Measurements from ENCODE around the gene MGAT4C. TPM values are rescaled to one million over a fixed set of nuclear protein-coding genes. Genes with fewer than 3 reads are reported as not detected.
A peak's percentile ranks its signal among the peaks of the same experiment; 100 is the strongest.
"Not testable (repeated sequence)": the region's sequence is repeated elsewhere in the genome, so short reads cannot be mapped to it uniquely, and the experiment has no call there.

The MGAT4C gene
- total RNA-seq: not detected
- not detected for polyA plus RNA-seq

- Histone ChIP-seq H3K27me3 (ENCODE audit: insufficient read depth, low read length) (no peaks in the 10 kb centered on the region), H3K9me3 (ENCODE audit: control insufficient read depth in 1 of 2, low read length in 2 of 2) (no peaks in the 10 kb centered on the region), H3K27ac (ENCODE audit: low read depth, low read length) (no peak within 1 kb of the TSS), H3K36me3 (ENCODE audit: insufficient read depth, low read length) (no peaks in the 10 kb centered on the region), H3K4me3 (ENCODE audit: low read length in 2 of 2) (no peak within 1 kb of the TSS), H3K4me1 (ENCODE audit: insufficient read depth, low read length) (no peaks in the 10 kb centered on the region)
- CTCF ChIA-PET (ENCODE audit: partially characterized antibody): no interaction called here
- POLR2A ChIA-PET (ENCODE audit: partially characterized antibody): no interaction called here
- H3K36me3 Mint-ChIP-seq: no peaks in the 10 kb centered on the region
- no peaks in the 10 kb centered on the region for H3K27me3 Mint-ChIP-seq
- DNase-seq: no peak
- peaks cover 0 to 7% (median 0%) of the 10 kb centered on the region in 8 donors for H3K9me3 Mint-ChIP-seq
- intact Hi-C loops (cut with micrococcal nuclease): no loop called here
- H3K4me1 Mint-ChIP-seq: no peaks in the 10 kb centered on the region
- H3K27ac Mint-ChIP-seq: no peak within 1 kb of the TSS
- no peak within 1 kb of the TSS for H3K4me3 Mint-ChIP-seq
These were observed at the start of gene MGAT4C for GRCh38 chr12:86256163-86256562. TSS of gene MGAT4C (minus strand) at chr12:86256391.

- H3K4me1 ChIP-seq (ENCODE audit: insufficient read depth, low read length); H3K4me3 Mint-ChIP-seq; CTCF ChIA-PET (ENCODE audit: partially characterized antibody); H3K4me3 ChIP-seq (ENCODE audit: low read length in 2 of 2); H3K27me3 Mint-ChIP-seq; H3K9me3 ChIP-seq (ENCODE audit: control insufficient read depth in 1 of 2, low read length in 2 of 2); POLR2A ChIA-PET (ENCODE audit: partially characterized antibody); intact Hi-C loops (cut with micrococcal nuclease); H3K4me1 Mint-ChIP-seq; H3K27ac ChIP-seq (ENCODE audit: low read depth, low read length); H3K27me3 ChIP-seq (ENCODE audit: insufficient read depth, low read length); H3K27ac Mint-ChIP-seq; H3K36me3 ChIP-seq (ENCODE audit: insufficient read depth, low read length); H3K36me3 Mint-ChIP-seq; H3K9me3 Mint-ChIP-seq: not testable (repeated sequence)
- DNase-seq: peak in 1 of 5 donors; percentile 17
These were observed 40.2 kb upstream of the MGAT4C start for GRCh38 chr12:86296396-86296795.

GRCh38 chr12:86293682-86294240 is 37.6 kb upstream of the MGAT4C start:
- no peaks in the 10 kb centered on the region for H3K36me3 Mint-ChIP-seq
- no peaks in the 10 kb centered on the region for H3K27me3 Mint-ChIP-seq
- no peak for DNase-seq
- H3K27me3 ChIP-seq (ENCODE audit: insufficient read depth, low read length): no peaks in the 10 kb centered on the region
- H3K4me3 Mint-ChIP-seq: no peak overlapping the region
- no peak overlapping the region for H3K27ac ChIP-seq (ENCODE audit: low read depth, low read length)
- H3K4me1 ChIP-seq (ENCODE audit: insufficient read depth, low read length): no peaks in the 10 kb centered on the region
- POLR2A ChIA-PET (ENCODE audit: partially characterized antibody): no interaction called here
- no peak overlapping the region for H3K4me3 ChIP-seq (ENCODE audit: low read length in 2 of 2)
- no peaks in the 10 kb centered on the region for H3K4me1 Mint-ChIP-seq
- CTCF ChIA-PET (ENCODE audit: partially characterized antibody): no interaction called here
- peaks cover 0 to 13% (median 4%) of the 10 kb centered on the region in 8 donors for H3K9me3 Mint-ChIP-seq
- no peaks in the 10 kb centered on the region for H3K9me3 ChIP-seq (ENCODE audit: control insufficient read depth in 1 of 2, low read length in 2 of 2)
- intact Hi-C loops (cut with micrococcal nuclease): no loop called here
- H3K27ac Mint-ChIP-seq: no peak overlapping the region
- H3K36me3 ChIP-seq (ENCODE audit: insufficient read depth, low read length): no peaks in the 10 kb centered on the region

- ChIA-PET CTCF (ENCODE audit: partially characterized antibody) (no interaction called here), POLR2A (ENCODE audit: partially characterized antibody) (no interaction called here)
- H3K27ac Mint-ChIP-seq: no peak overlapping the region
- no peaks in the 10 kb centered on the region for H3K27me3 Mint-ChIP-seq
- H3K4me1 Mint-ChIP-seq: no peaks in the 10 kb centered on the region
- intact Hi-C loops (cut with micrococcal nuclease): no loop called here
- no peak overlapping the region for H3K27ac ChIP-seq (ENCODE audit: low read depth, low read length)
- H3K36me3 Mint-ChIP-seq: no peaks in the 10 kb centered on the region
- H3K9me3 Mint-ChIP-seq: peaks cover 0 to 15% (median 6%) of the 10 kb centered on the region in 8 donors
- no peaks in the 10 kb centered on the region for H3K36me3 ChIP-seq (ENCODE audit: insufficient read depth, low read length)
- no peaks in the 10 kb centered on the region for H3K9me3 ChIP-seq (ENCODE audit: control insufficient read depth in 1 of 2, low read length in 2 of 2)
- no peak overlapping the region for H3K4me3 ChIP-seq (ENCODE audit: low read length in 2 of 2)
- no peak for DNase-seq
- no peak overlapping the region for H3K4me3 Mint-ChIP-seq
- H3K4me1 ChIP-seq (ENCODE audit: insufficient read depth, low read length): no peaks in the 10 kb centered on the region
- H3K27me3 ChIP-seq (ENCODE audit: insufficient read depth, low read length): no peaks in the 10 kb centered on the region
These were observed 36.3 kb upstream of the MGAT4C start for GRCh38 chr12:86292480-86292879.

- DNase-seq: no peak
- no peaks in the 10 kb centered on the region for H3K27me3 ChIP-seq (ENCODE audit: insufficient read depth, low read length)
- no peaks in the 10 kb centered on the region for H3K4me1 ChIP-seq (ENCODE audit: insufficient read depth, low read length)
- H3K36me3 ChIP-seq (ENCODE audit: insufficient read depth, low read length): no peaks in the 10 kb centered on the region
- peaks cover 0 to 15% (median 6%) of the 10 kb centered on the region in 8 donors for H3K9me3 Mint-ChIP-seq
- no peaks in the 10 kb centered on the region for H3K36me3 Mint-ChIP-seq
- no peaks in the 10 kb centered on the region for H3K27me3 Mint-ChIP-seq
- POLR2A ChIA-PET (ENCODE audit: partially characterized antibody): no interaction called here
- no peak overlapping the region for H3K27ac Mint-ChIP-seq
- no peaks in the 10 kb centered on the region for H3K9me3 ChIP-seq (ENCODE audit: control insufficient read depth in 1 of 2, low read length in 2 of 2)
- intact Hi-C loops (cut with micrococcal nuclease): no loop called here
- no peak overlapping the region for H3K27ac ChIP-seq (ENCODE audit: low read depth, low read length)
- CTCF ChIA-PET (ENCODE audit: partially characterized antibody): no interaction called here
- no peak overlapping the region for H3K4me3 ChIP-seq (ENCODE audit: low read length in 2 of 2)
- no peak overlapping the region for H3K4me3 Mint-ChIP-seq
- no peaks in the 10 kb centered on the region for H3K4me1 Mint-ChIP-seq
These were observed 34.4 kb upstream of the MGAT4C start for GRCh38 chr12:86290615-86291014.

GRCh38 chr12:86286119-86286518 is 29.9 kb upstream of the MGAT4C start:
- H3K36me3 Mint-ChIP-seq: no peaks in the 10 kb centered on the region
- CTCF ChIA-PET (ENCODE audit: partially characterized antibody): no interaction called here
- Histone ChIP-seq H3K4me1 (ENCODE audit: insufficient read depth, low read length) (no peaks in the 10 kb centered on the region), H3K27me3 (ENCODE audit: insufficient read depth, low read length) (no peaks in the 10 kb centered on the region), H3K36me3 (ENCODE audit: insufficient read depth, low read length) (no peaks in the 10 kb centered on the region), H3K27ac (ENCODE audit: low read depth, low read length) (no peak overlapping the region), H3K4me3 (ENCODE audit: low read length in 2 of 2) (no peak overlapping the region), H3K9me3 (ENCODE audit: control insufficient read depth in 1 of 2, low read length in 2 of 2) (no peaks in the 10 kb centered on the region)
- peaks cover 0 to 11% (median 1%) of the 10 kb centered on the region in 8 donors for H3K9me3 Mint-ChIP-seq
- H3K27ac Mint-ChIP-seq: no peak overlapping the region
- POLR2A ChIA-PET (ENCODE audit: partially characterized antibody): no interaction called here
- intact Hi-C loops (cut with micrococcal nuclease): no loop called here
- no peak overlapping the region for H3K4me3 Mint-ChIP-seq
- no peaks in the 10 kb centered on the region for H3K4me1 Mint-ChIP-seq
- no peak for DNase-seq
- H3K27me3 Mint-ChIP-seq: no peaks in the 10 kb centered on the region

GRCh38 chr12:86283620-86284019 is 27.4 kb upstream of the MGAT4C start:
- no peaks in the 10 kb centered on the region for H3K4me1 Mint-ChIP-seq
- H3K27ac ChIP-seq (ENCODE audit: low read depth, low read length): no peak overlapping the region
- H3K9me3 Mint-ChIP-seq: peaks cover 0 to 6% (median 2%) of the 10 kb centered on the region in 8 donors
- H3K9me3 ChIP-seq (ENCODE audit: control insufficient read depth in 1 of 2, low read length in 2 of 2): no peaks in the 10 kb centered on the region
- ChIA-PET CTCF (ENCODE audit: partially characterized antibody) (no interaction called here), POLR2A (ENCODE audit: partially characterized antibody) (no interaction called here)
- intact Hi-C loops (cut with micrococcal nuclease): no loop called here
- no peak overlapping the region for H3K4me3 ChIP-seq (ENCODE audit: low read length in 2 of 2)
- no peak for DNase-seq
- H3K36me3 ChIP-seq (ENCODE audit: insufficient read depth, low read length): no peaks in the 10 kb centered on the region
- no peaks in the 10 kb centered on the region for H3K27me3 Mint-ChIP-seq
- no peak overlapping the region for H3K27ac Mint-ChIP-seq
- H3K36me3 Mint-ChIP-seq: no peaks in the 10 kb centered on the region
- H3K27me3 ChIP-seq (ENCODE audit: insufficient read depth, low read length): no peaks in the 10 kb centered on the region
- no peak overlapping the region for H3K4me3 Mint-ChIP-seq
- H3K4me1 ChIP-seq (ENCODE audit: insufficient read depth, low read length): no peaks in the 10 kb centered on the region

GRCh38 chr12:86275356-86275755 is 19.2 kb upstream of the MGAT4C start:
- H3K4me1 Mint-ChIP-seq: no peaks in the 10 kb centered on the region
- CTCF ChIA-PET (ENCODE audit: partially characterized antibody): no interaction called here
- peaks cover 0 to 17% (median 6%) of the 10 kb centered on the region in 8 donors for H3K9me3 Mint-ChIP-seq
- H3K27me3 ChIP-seq (ENCODE audit: insufficient read depth, low read length): no peaks in the 10 kb centered on the region
- H3K4me3 Mint-ChIP-seq: peak overlapping the region in 1 of 8 donors; percentile 26
- intact Hi-C loops (cut with micrococcal nuclease): no loop called here
- no peak overlapping the region for H3K27ac ChIP-seq (ENCODE audit: low read depth, low read length)
- no peak overlapping the region for H3K27ac Mint-ChIP-seq
- no peaks in the 10 kb centered on the region for H3K36me3 Mint-ChIP-seq
- no peaks in the 10 kb centered on the region for H3K9me3 ChIP-seq (ENCODE audit: control insufficient read depth in 1 of 2, low read length in 2 of 2)
- H3K36me3 ChIP-seq (ENCODE audit: insufficient read depth, low read length): no peaks in the 10 kb centered on the region
- no peaks in the 10 kb centered on the region for H3K4me1 ChIP-seq (ENCODE audit: insufficient read depth, low read length)
- DNase-seq: no peak
- no peaks in the 10 kb centered on the region for H3K27me3 Mint-ChIP-seq
- H3K4me3 ChIP-seq (ENCODE audit: low read length in 2 of 2): no peak overlapping the region
- POLR2A ChIA-PET (ENCODE audit: partially characterized antibody): no interaction called here
